Erythroblast (primary cell): ENCODE data around the gene ZNF496.

Experiments
- GATA1 ChIP-seq: IDR thresholded peaks from 2 replicates; pipeline ENCODE4 v1.6.1; 2011; ENCODE audit warnings: low read depth, mild to moderate bottlenecking, control low read depth, low read length, moderate library complexity
- POLR2A ChIP-seq: IDR thresholded peaks from 2 replicates; pipeline ENCODE4 v1.6.1; 2011; ENCODE audit warnings: mild to moderate bottlenecking, low read length

GRCh38 chr1:247293047-247293446, 38.6 kb downstream of the ZNF496 start:
- TF ChIP-seq GATA1 (no peak), POLR2A (no peak)
